IPS-20b (cell line): Measurements from ENCODE around the gene MYL5.

Experiments used
- H3K27ac ChIP-seq: one replicate; pipeline ENCODE4 v1.5.1; 2013; ENCODE audit warnings: low read length
- H3K27me3 ChIP-seq: 2 replicates; pipeline ENCODE4 v1.6.1; 2013; ENCODE audit warnings: mild to moderate bottlenecking, low read length, inconsistent platforms; ENCODE audit not compliant: insufficient read depth
- H3K36me3 ChIP-seq: 2 replicates; pipeline ENCODE4 v1.6.1; 2013; ENCODE audit warnings: low read depth, mild to moderate bottlenecking, inconsistent platforms, low read length, moderate library complexity; ENCODE audit not compliant: insufficient read depth
- H3K4me1 ChIP-seq: 2 replicates; pipeline ENCODE4 v1.6.1; 2013; ENCODE audit warnings: mild to moderate bottlenecking, control low read depth, inconsistent platforms, low read length, moderate library complexity; ENCODE audit not compliant: insufficient read depth
- H3K4me3 ChIP-seq: 2 replicates; pipeline ENCODE4 v1.5.1; 2013; ENCODE audit warnings: mild to moderate bottlenecking, low read length, inconsistent platforms
- H3K9ac ChIP-seq: 2 replicates; pipeline ENCODE4 v1.6.1; 2013; ENCODE audit warnings: low read depth, mild to moderate bottlenecking, inconsistent platforms, low read length, moderate library complexity
- H3K9me3 ChIP-seq: 2 replicates; pipeline ENCODE4 v1.6.1; 2013; ENCODE audit warnings: mild to moderate bottlenecking, low read depth, low read length, inconsistent platforms; ENCODE audit not compliant: insufficient read depth

MYL5 gene

DNA sequence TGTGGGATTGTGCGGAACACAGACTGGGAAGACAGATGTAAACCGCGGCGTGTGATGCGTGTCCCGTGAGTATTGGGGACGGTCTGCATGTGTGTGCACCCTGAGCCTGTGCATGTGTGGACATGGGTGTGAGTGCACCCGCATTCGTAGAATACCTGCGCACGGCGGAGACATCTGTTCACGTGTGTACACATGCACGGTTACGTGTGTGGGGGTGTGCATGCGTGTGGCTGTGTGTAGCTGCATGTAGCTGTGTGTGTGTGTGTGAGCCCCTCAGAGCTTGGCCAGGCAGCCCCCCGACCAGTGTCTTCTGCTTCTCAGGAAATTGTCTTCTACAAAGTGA lies 19.9 kb upstream of the MYL5 start:
- H3K36me3 ChIP-seq: no peaks in the 10 kb centered on the region
- no peak overlapping the region for H3K9ac ChIP-seq

DNA sequence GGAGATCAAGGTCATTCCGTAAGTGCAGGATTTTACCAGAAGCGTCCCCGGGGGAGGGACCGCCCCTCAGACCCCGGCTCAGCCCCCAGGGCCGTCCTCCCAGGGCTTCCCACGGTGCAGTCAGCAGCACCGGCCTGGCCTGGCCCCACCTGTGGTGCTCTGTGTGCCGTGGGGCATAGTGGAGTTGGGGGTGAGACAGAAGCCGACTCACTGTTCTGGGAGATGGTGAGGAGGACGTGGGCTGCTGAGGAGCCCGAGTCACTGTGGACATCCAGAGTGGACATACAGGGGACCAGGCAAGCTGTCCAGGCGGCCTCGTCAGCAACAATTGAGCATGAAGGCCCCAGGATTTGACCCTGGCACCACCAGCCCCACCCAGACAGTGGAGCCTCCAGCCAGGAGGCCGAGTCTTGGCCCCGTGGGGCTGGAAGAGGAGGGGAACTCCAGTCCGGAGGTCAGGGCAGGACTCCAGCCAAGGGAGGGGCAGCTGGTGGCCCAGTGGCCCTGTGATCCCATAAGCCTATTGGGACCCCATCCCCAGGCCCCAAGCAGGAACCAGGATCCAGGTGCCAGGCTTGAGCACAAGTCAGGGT lies 19.4 kb upstream of the MYL5 start:
- Histone ChIP-seq H3K36me3 (no peaks in the 10 kb centered on the region), H3K27ac (no peak overlapping the region), H3K9ac (no peak overlapping the region), H3K27me3 (peaks cover 8% of the 10 kb centered on the region; the same call in 1 of the 2 replicates), H3K4me1 (no peaks in the 10 kb centered on the region), H3K4me3 (no peak overlapping the region), H3K9me3 (no peaks in the 10 kb centered on the region)

More for the DNA sequence above, 19.9 kb upstream of the MYL5 start:
- no peak overlapping the region for H3K27ac ChIP-seq
- H3K9me3 ChIP-seq: no peaks in the 10 kb centered on the region
- H3K4me3 ChIP-seq: no peak overlapping the region
- H3K27me3 ChIP-seq: peaks cover 8% of the 10 kb centered on the region; the same call in 1 of the 2 replicates
- H3K4me1 ChIP-seq: no peaks in the 10 kb centered on the region

DNA sequence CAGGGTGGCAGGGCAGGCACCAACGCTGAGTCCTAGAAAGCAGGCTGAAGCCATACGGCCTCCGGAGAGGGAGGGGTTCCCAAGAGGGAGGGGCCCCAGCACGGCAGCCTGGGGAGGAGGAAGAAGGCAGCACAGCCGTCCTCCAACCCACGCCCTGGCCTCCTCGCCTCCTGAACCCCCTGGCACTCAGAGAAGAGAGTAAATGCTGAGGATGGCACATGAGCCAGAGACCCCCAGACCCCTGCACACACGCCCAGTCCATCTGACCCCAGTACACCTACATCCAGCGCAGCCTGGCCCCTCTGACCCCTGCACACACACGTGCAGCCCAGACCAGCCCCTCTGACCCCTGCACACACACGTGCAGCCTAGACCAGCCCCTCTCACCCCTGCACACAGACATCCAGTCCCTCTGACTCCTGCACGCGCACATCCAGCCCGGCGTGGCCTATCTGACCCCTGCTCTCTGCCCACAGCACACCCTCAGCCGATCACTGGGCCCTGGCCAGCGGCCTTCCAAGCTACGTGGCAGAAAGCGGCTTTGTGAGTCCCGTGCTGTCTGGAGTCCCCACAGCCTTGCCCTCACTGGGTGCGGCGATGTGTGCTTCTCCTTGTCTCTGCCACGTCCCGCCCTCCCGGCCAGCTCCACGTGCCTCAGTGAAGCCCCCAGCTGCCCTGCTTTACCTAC lies 18.7 kb upstream of the MYL5 start:
- Histone ChIP-seq H3K27me3 (peaks cover 8% of the 10 kb centered on the region; the same call in 1 of the 2 replicates), H3K9me3 (no peaks in the 10 kb centered on the region), H3K4me1 (no peaks in the 10 kb centered on the region), H3K4me3 (no peak overlapping the region), H3K27ac (no peak overlapping the region), H3K9ac (no peak overlapping the region), H3K36me3 (no peaks in the 10 kb centered on the region)

DNA sequence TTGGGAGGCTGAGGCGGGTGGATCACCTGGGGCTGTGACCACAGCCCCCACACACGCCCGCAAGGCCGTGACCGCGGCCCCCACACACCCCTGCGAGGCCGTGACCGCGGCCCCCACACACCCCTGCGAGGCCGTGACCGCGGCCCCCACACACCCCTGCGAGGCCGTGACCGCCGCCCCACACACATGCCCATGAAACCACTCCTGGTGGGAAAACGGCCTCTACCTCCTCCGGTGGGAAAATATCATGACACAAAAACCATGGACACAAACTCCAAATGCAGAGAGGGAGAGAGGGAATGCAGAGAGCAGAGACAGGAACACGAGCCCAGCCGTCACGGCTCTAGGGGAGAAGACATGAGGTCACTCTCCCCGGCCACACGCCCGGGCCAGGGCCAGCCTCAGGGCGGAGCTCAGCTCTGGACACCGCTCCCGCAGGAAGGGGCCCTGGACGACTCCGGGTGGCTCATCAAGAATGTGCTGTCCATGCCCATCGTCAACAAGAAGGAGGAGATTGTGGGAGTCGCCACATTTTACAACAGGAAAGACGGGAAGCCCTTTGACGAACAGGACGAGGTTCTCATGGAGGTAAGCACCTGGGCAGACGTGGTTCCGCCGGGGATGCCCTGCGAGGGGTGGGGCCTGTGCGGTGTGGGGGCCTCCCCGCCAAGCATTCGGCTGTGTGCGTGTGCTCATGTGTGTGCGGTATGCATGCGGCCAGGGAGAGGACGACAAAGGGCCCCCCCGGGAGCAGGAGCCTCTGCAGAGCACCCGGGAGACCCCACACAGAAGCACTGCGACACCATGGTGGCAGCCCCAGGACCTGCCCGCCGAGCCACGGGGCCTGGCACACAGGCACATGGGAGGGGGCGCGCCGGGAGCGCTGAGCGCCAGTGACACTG lies 17.7 kb upstream of the MYL5 start:
- H3K4me3 ChIP-seq: no peak overlapping the region
- no peak overlapping the region for H3K27ac ChIP-seq
- H3K36me3 ChIP-seq: no peaks in the 10 kb centered on the region
- H3K27me3 ChIP-seq: peaks cover 8% of the 10 kb centered on the region; the same call in 1 of the 2 replicates
- no peak overlapping the region for H3K9ac ChIP-seq
- no peaks in the 10 kb centered on the region for H3K4me1 ChIP-seq
- no peaks in the 10 kb centered on the region for H3K9me3 ChIP-seq

- no peak overlapping the region for H3K9ac ChIP-seq
- H3K4me1 ChIP-seq: no peaks in the 10 kb centered on the region
These were observed 17.0 kb upstream of the MYL5 start for GRCh38 chr4:657338-657833.

DNA sequence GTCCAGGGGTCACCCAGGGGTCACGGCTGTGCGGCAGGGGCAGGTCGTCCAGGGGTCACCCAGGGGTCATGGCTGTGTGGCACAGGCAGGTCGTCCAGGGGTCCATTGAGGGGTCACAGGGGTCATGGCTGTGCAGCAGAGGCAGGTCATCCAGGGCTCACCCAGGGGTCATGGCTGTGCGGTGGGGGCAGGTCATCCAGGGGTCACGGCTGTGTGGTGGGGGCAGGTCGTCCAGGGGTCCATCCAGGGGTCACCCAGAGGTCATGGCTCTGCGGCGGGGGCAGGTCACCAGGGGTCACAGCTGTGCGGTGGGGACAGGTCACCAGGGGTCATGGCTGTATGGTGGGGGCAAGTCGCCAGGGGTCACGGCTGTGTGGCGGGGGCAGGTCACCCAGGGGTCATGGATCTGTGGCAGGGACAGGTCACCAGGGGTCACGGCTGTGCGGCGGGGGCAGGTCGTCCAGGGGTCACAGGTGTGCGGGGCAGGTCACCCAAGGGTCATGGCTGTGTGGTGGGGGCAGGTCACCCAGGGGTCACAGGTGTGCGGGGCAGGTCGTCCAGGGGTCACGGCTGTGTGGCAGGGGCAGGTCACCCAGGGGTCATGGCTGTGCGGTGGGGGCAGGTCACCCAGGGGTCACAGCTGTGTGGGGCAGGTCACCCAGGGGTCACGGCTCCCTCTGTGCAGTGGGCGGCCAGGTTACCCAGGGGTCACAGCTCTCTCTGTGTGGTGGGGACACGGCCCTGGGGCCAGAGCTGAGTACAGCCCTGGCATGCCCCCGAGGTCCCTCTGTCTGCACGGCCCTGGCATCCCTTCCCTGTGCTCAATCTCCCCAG lies 16.3 kb upstream of the MYL5 start:
- no peaks in the 10 kb centered on the region for H3K36me3 ChIP-seq
- H3K9me3 ChIP-seq: no peaks in the 10 kb centered on the region
- H3K27me3 ChIP-seq: peaks cover under 1% of the 10 kb centered on the region; the same call in 1 of the 2 replicates
- no peak overlapping the region for H3K27ac ChIP-seq
- no peaks in the 10 kb centered on the region for H3K4me1 ChIP-seq
- H3K4me3 ChIP-seq: no peak overlapping the region
- no peak overlapping the region for H3K9ac ChIP-seq

More at GRCh38 chr4:657338-657833, 17.0 kb upstream of the MYL5 start:
- Histone ChIP-seq H3K27me3 (peaks cover 8% of the 10 kb centered on the region; the same call in 1 of the 2 replicates), H3K4me3 (no peak overlapping the region), H3K27ac (no peak overlapping the region), H3K36me3 (no peaks in the 10 kb centered on the region), H3K9me3 (no peaks in the 10 kb centered on the region)

- Histone ChIP-seq H3K9me3 (no peaks in the 10 kb centered on the region), H3K36me3 (no peaks in the 10 kb centered on the region), H3K27ac (no peak overlapping the region), H3K27me3 (no peaks in the 10 kb centered on the region), H3K4me1 (no peaks in the 10 kb centered on the region), H3K4me3 (no peak overlapping the region), H3K9ac (no peak overlapping the region)
These were observed 15.4 kb upstream of the MYL5 start for GRCh38 chr4:658681-659667.

- Histone ChIP-seq H3K27ac (no peak overlapping the region), H3K9ac (no peak overlapping the region), H3K27me3 (no peaks in the 10 kb centered on the region), H3K4me3 (no peak overlapping the region), H3K36me3 (no peaks in the 10 kb centered on the region), H3K4me1 (no peaks in the 10 kb centered on the region), H3K9me3 (no peaks in the 10 kb centered on the region)
These were observed 14.5 kb upstream of the MYL5 start for GRCh38 chr4:659851-660250.

GRCh38 chr4:660401-660800 lies 13.9 kb upstream of the MYL5 start:
- Histone ChIP-seq H3K27me3 (no peaks in the 10 kb centered on the region), H3K9me3 (no peaks in the 10 kb centered on the region), H3K27ac (no peak overlapping the region), H3K9ac (no peak overlapping the region), H3K36me3 (no peaks in the 10 kb centered on the region), H3K4me3 (no peak overlapping the region), H3K4me1 (no peaks in the 10 kb centered on the region)

GRCh38 chr4:661231-661630 lies 13.1 kb upstream of the MYL5 start:
- no peaks in the 10 kb centered on the region for H3K36me3 ChIP-seq
- H3K4me1 ChIP-seq: no peaks in the 10 kb centered on the region
- no peak overlapping the region for H3K27ac ChIP-seq
- H3K27me3 ChIP-seq: no peaks in the 10 kb centered on the region
- H3K4me3 ChIP-seq: no peak overlapping the region
- no peak overlapping the region for H3K9ac ChIP-seq
- no peaks in the 10 kb centered on the region for H3K9me3 ChIP-seq
